IMR-90 (cell line): ENCODE results near the gene DDOST.

ENCODE experiments used
- CEBPB ChIP-seq: IDR thresholded peaks from 2 replicates; pipeline ENCODE4 v1.6.1; 2012; ENCODE audit warnings: low read depth, low read length, improper control_type of control experiment
- CTCF ChIP-seq: conservative IDR thresholded peaks from 2 replicates; pipeline ENCODE4 v1.5.1; 2012; ENCODE audit warnings: mild to moderate bottlenecking, low read depth, low read length, improper control_type of control experiment
- MAFK ChIP-seq: IDR thresholded peaks from 2 replicates; pipeline ENCODE4 v1.6.1; 2012; ENCODE audit warnings: low read depth, low read length, improper control_type of control experiment
- MAZ ChIP-seq: IDR thresholded peaks from 2 replicates; pipeline ENCODE4 v1.6.1; 2012; ENCODE audit warnings: low read depth, mild to moderate bottlenecking, low read length, improper control_type of control experiment, moderate library complexity, borderline replicate concordance
- MXI1 ChIP-seq: IDR thresholded peaks from 2 replicates; pipeline ENCODE4 v1.6.1; 2012; ENCODE audit warnings: low read depth, mild to moderate bottlenecking, low read length, moderate library complexity, borderline replicate concordance
- NFE2L2 ChIP-seq: fragments of 150-350 bp; IDR thresholded peaks from 2 replicates; pipeline ENCODE4 v1.6.1; 2016; ENCODE audit warnings: low read depth, mild to moderate bottlenecking, low read length
- POLR2A ChIP-seq: IDR thresholded peaks from 2 replicates; pipeline ENCODE4 v1.6.1; 2012; ENCODE audit warnings: mild to moderate bottlenecking, low read depth, low read length
- RAD21 ChIP-seq: IDR thresholded peaks from 2 replicates; pipeline ENCODE4 v1.6.1; 2012; ENCODE audit warnings: low read length, improper control_type of control experiment
- RCOR1 ChIP-seq: IDR thresholded peaks from 2 replicates; pipeline ENCODE4 v1.6.1; 2012; ENCODE audit warnings: mild to moderate bottlenecking, low read length, improper control_type of control experiment; ENCODE audit not compliant: insufficient replicate concordance
- RFX5 ChIP-seq: IDR thresholded peaks from 2 replicates; pipeline ENCODE4 v1.8.0; 2012; ENCODE audit warnings: low read depth, mild to moderate bottlenecking, low read length, moderate library complexity
- SMC3 ChIP-seq: fragments of 150-350 bp; IDR thresholded peaks from 2 replicates; pipeline ENCODE4 v1.6.1; 2016; ENCODE audit warnings: low read depth, mild to moderate bottlenecking, antibody characterized with exemption, low read length, moderate library complexity
- USF2 ChIP-seq: fragments of 150-350 bp; IDR thresholded peaks from 2 replicates; pipeline ENCODE4 v1.6.1; 2017; ENCODE audit warnings: mild to moderate bottlenecking, antibody characterized with exemption, low read length, low read depth

GRCh38 chr1:20612221-20612746 is 48.9 kb downstream of the DDOST start:
- no peak for TF ChIP-seq CTCF
- no peak for TF ChIP-seq RAD21
- TF ChIP-seq POLR2A = no peak
- no peak for TF ChIP-seq RCOR1
- no peak for TF ChIP-seq MAFK
- no peak for TF ChIP-seq RFX5
- no peak for TF ChIP-seq MAZ
- no peak for TF ChIP-seq SMC3
- TF ChIP-seq USF2 = no peak
- TF ChIP-seq MXI1 = no peak
- no peak for TF ChIP-seq CEBPB
- no peak for TF ChIP-seq NFE2L2
